Right ventricle myocardium inferior (tissue), 1 donor: ENCODE data around the gene SEC22B. TPM values are rescaled to one million over a fixed set of nuclear protein-coding genes. Genes with fewer than 3 reads are reported as not detected.

Source experiments
- total RNA-seq: library from RNA; stranded (reverse); fragmentation: NEBNext Ultra II Directional; extraction: Animal tissue kit (Norgen Biotek cat#: 25700); gene quantifications from one replicate; pipeline ENCODE4 v1.2.1, GENCODE V29; 2021
- donor health status: DM: no; HTN: yes; CAD: no; lungs with severe emphysema.

The SEC22B gene
- total RNA-seq, 1 donor from 2014 or later = 14.1 TPM

Other genes starting within 250 kb of the SEC22B start
- gene NOTCH2, start 106.9 kb downstream of the SEC22B start, total RNA-seq = 21.4 TPM
- 1.3 TPM for gene NBPF8, start 238.5 kb upstream of the SEC22B start, total RNA-seq